ENCODE measurements around the gene ATP10D.

- TF ChIP-seq CTCF (IDR thresholded peaks at IDR 0.05) = no peak
- TF ChIP-seq POLR2A (IDR thresholded peaks at IDR 0.05) = no peak
Observed at GRCh38 chr4:47505147-47505546, 20.1 kb downstream of the ATP10D start.
